Osteoblast (primary cell): Measurements from ENCODE around the gene WIPF2. TPM values are rescaled to one million over a fixed set of nuclear protein-coding genes. Genes with fewer than 3 reads are reported as not detected.

Source experiments
- DNase-seq: peaks from one replicate; pipeline ENCODE4 v3.0.0; 2011; ENCODE audit warnings: low spot score, mixed read lengths; ENCODE audit not compliant: insufficient read length; ENCODE audit errors: missing footprints
- H2AFZ ChIP-seq: 2 replicates; pipeline ENCODE4 v1.6.0; 2011; ENCODE audit warnings: mild to moderate bottlenecking, low read length
- H3K27ac ChIP-seq: 2 replicates; pipeline ENCODE4 v1.5.1; 2011; ENCODE audit warnings: mild to moderate bottlenecking, low read depth, low read length, moderate library complexity
- H3K27me3 ChIP-seq: 2 replicates; pipeline ENCODE4 v1.6.0; 2012; ENCODE audit warnings: mild to moderate bottlenecking, control low read depth, inconsistent platforms, low read length, moderate library complexity; ENCODE audit not compliant: insufficient read depth
- H3K36me3 ChIP-seq: 2 replicates; pipeline ENCODE4 v1.5.1; 2011; ENCODE audit warnings: mild to moderate bottlenecking, low read length, control low read depth, moderate library complexity; ENCODE audit not compliant: insufficient read depth
- H3K4me1 ChIP-seq: 2 replicates; pipeline ENCODE4 v1.5.1; 2011; ENCODE audit warnings: mild to moderate bottlenecking, low read length, control low read depth, moderate library complexity; ENCODE audit not compliant: insufficient read depth
- H3K4me2 ChIP-seq: 2 replicates; pipeline ENCODE4 v1.6.0; 2011; ENCODE audit warnings: mild to moderate bottlenecking, low read length; ENCODE audit not compliant: insufficient read depth
- H3K4me3 ChIP-seq: fragments of 200-600 bp; sonication (generic); 3 replicates; pipeline ENCODE4 v1.5.1; 2012; ENCODE audit warnings: mild to moderate bottlenecking, low read length, inconsistent platforms; ENCODE audit not compliant: insufficient read depth
- H3K79me2 ChIP-seq: 2 replicates; pipeline ENCODE4 v1.6.0; 2012; ENCODE audit warnings: mild to moderate bottlenecking, low read length, control low read depth, inconsistent platforms; ENCODE audit not compliant: insufficient read depth
- H3K9me3 ChIP-seq: 2 replicates; pipeline ENCODE4 v1.5.1; 2011; ENCODE audit warnings: low read depth, low read length, control low read depth
- H4K20me1 ChIP-seq: 2 replicates; pipeline ENCODE4 v1.6.0; 2012; ENCODE audit warnings: mild to moderate bottlenecking, low read length, control low read depth; ENCODE audit not compliant: insufficient read depth
- total RNA-seq: library from RNA; depleted of rRNA; stranded (reverse); fragments of >200 nt; gene quantifications from 2 replicates; pipeline ENCODE4 v1.2.3, GENCODE V29; 2012
- TF ChIP-seq, protein P1 (sequence below): IDR thresholded peaks from 2 replicates; pipeline ENCODE4 v1.5.1; 2011; ENCODE audit warnings: mild to moderate bottlenecking, low read depth, low read length, moderate library complexity; ENCODE audit errors: extremely low read depth

Gene WIPF2
- total RNA-seq, 1 donor = 8.0 TPM

DNA sequence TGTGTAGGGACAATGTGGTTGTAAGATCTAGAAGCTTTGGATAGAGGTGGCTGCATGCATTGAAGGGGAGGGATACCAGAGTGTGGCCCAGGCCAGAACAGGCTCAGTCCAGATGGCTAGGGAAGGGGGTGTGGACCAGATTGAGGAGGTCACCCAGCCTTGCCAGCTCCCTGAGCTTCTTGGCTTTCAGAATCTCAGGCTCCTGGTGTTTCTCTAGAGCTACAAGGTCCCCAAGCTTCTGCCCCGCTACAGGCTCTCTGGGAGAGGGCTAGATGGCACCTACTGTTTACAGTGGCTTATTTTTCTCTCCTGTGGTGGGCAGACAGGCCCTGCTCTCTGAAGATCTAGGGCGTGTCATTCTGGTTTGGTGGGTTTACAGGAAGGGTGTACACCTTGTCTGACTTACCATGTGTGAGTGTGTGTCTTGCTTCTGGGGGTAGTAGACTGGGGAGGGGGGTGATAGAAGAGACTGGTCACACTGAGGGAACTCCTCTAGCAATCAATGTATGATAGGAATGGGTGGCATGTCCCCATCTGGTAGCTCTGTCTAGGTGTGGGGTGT, 90.9 kb downstream of the WIPF2 start:
- H3K9me3 ChIP-seq = no peaks in the 10 kb centered on the region
- H3K79me2 ChIP-seq = no peaks in the 10 kb centered on the region
- H2AFZ ChIP-seq = no peak overlapping the region
- no peaks in the 10 kb centered on the region for H4K20me1 ChIP-seq
- peak; percentile 88 for DNase-seq
- no peaks in the 10 kb centered on the region for H3K27me3 ChIP-seq
- TF ChIP-seq, protein P1, sequence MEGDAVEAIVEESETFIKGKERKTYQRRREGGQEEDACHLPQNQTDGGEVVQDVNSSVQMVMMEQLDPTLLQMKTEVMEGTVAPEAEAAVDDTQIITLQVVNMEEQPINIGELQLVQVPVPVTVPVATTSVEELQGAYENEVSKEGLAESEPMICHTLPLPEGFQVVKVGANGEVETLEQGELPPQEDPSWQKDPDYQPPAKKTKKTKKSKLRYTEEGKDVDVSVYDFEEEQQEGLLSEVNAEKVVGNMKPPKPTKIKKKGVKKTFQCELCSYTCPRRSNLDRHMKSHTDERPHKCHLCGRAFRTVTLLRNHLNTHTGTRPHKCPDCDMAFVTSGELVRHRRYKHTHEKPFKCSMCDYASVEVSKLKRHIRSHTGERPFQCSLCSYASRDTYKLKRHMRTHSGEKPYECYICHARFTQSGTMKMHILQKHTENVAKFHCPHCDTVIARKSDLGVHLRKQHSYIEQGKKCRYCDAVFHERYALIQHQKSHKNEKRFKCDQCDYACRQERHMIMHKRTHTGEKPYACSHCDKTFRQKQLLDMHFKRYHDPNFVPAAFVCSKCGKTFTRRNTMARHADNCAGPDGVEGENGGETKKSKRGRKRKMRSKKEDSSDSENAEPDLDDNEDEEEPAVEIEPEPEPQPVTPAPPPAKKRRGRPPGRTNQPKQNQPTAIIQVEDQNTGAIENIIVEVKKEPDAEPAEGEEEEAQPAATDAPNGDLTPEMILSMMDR = no peak
- no peak overlapping the region for H3K27ac ChIP-seq
- H3K4me1 ChIP-seq = peaks cover 70% of the 10 kb centered on the region
- no peak overlapping the region for H3K4me3 ChIP-seq
- no peak overlapping the region for H3K4me2 ChIP-seq
- no peaks in the 10 kb centered on the region for H3K36me3 ChIP-seq

DNA sequence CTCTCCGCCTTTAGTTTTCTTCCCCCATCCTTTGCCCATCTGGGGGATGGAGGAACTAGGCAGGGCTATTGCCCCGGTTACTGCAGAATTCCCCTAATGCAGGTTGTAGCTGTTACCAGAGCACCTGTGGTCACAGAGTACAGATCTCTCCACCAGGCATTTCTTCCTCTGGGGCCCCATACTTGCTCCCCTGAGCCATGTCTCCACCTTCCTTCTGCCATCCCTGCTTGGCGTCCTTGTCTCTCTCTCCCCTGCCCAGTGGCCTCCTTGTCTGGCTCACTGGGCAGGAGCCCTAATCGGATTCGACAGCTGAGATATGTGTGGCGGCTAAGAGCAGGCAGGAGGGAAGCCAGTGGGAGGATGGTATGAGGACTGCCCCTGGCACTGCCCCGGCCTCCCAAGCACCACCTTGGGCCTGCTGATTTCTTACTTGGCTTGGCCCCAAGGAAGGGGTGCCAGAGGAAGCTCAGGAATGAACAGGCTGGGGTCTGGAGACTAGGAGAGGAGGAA, 91.8 kb downstream of the WIPF2 start:
- Histone ChIP-seq H3K4me1 (peaks cover 79% of the 10 kb centered on the region), H3K79me2 (no peaks in the 10 kb centered on the region), H4K20me1 (no peaks in the 10 kb centered on the region), H3K4me2 (no peak overlapping the region), H3K27me3 (no peaks in the 10 kb centered on the region), H3K27ac (peak overlapping the region; percentile 77), H3K36me3 (no peaks in the 10 kb centered on the region), H3K9me3 (no peaks in the 10 kb centered on the region), H3K4me3 (no peak overlapping the region), H2AFZ (no peak overlapping the region)
- TF ChIP-seq, protein P1 = no peak
- no peak for DNase-seq

DNA sequence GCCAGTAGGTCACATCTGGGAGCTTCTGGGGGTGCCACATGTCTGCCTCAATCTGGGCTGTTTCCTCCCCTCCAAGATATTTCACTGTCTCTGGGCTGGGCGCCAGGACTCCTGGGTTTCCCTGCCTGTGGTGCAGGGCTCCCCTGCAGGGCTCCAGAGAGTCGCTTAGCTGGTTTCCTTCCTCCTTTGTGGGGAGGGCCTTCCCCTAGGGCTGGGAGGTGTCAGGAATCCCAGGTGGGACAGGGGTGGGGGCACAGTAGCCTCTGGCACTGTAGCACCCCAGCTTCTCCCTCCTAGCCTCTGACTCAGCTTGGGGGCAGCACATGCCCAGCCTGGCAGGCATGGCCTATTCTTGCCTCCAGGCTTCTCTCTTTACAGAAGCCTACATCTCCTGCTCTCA, 92.5 kb downstream of the WIPF2 start:
- Histone ChIP-seq H2AFZ (no peak overlapping the region), H3K79me2 (no peaks in the 10 kb centered on the region), H4K20me1 (no peaks in the 10 kb centered on the region), H3K27me3 (no peaks in the 10 kb centered on the region), H3K4me2 (peak overlapping the region; percentile 29), H3K36me3 (no peaks in the 10 kb centered on the region), H3K27ac (peak overlapping the region; percentile 77), H3K9me3 (no peaks in the 10 kb centered on the region), H3K4me1 (peaks cover 79% of the 10 kb centered on the region), H3K4me3 (no peak overlapping the region)
- TF ChIP-seq, protein P1 = no peak
- peak; percentile 51 for DNase-seq

DNA sequence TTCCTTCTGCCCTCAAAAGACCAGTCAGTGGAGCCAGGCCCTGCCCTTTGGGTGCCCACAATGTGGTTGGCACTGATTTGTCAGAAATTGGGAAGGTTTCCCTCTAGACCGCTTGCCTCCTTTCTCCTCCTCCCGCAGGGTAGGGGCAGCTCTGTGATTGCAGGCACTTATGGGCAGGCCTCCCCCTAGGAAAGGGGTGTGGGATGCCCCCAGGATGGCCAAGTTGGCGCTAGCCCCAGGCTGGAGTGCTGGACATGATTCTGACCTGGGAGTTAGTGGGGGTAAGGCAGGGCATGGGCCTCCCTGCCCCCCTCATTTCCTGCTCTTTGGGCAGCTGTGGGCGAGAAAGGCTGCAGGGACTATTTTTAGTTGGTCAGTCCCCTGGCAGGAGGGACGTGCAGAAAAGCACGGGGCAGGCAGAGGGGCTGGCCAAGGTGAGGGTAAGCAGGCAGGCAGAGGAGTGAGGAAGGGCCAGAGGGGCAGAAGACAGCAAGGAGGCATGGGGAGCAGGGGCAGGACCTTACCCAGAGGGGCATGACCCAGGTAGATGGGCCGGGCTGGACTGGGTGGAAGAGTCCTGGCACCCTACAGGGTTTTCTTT, 93.1 kb downstream of the WIPF2 start:
- TF ChIP-seq, protein P1 = no peak
- Histone ChIP-seq H3K79me2 (no peaks in the 10 kb centered on the region), H3K9me3 (no peaks in the 10 kb centered on the region), H3K4me1 (peaks cover 79% of the 10 kb centered on the region), H3K27me3 (no peaks in the 10 kb centered on the region), H3K36me3 (no peaks in the 10 kb centered on the region), H3K4me3 (no peak overlapping the region), H4K20me1 (no peaks in the 10 kb centered on the region), H3K27ac (peak overlapping the region; percentile 77), H3K4me2 (peak overlapping the region; percentile 29), H2AFZ (peak overlapping the region; percentile 30)
- DNase-seq = no peak
